ENCODE data around the gene ZDHHC16.
"Not testable (repeated sequence)": the region's sequence is repeated elsewhere in the genome, so short reads cannot be mapped to it uniquely, and the experiment has no call there.

The ZDHHC16 gene

DNA sequence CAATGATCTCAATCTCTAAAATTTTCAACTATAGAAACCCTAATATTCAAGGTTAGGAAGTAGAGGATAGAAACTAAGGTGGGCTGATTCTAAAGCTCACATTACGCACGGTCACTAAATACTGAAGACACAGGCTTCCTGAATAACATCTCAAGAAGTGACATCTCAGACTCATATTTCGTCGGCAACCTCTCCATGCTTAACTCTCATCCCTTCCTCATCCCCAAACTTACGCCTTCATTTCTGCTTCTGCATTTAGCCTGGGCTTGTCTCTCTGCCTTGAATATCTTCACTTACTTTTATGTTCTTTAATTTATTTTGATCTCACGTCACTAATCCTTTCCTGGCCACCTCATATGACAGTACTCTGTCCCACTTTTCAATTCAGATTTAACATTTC is 10.8 kb upstream of the ZDHHC16 start:
- DNase-seq: no peak

DNA sequence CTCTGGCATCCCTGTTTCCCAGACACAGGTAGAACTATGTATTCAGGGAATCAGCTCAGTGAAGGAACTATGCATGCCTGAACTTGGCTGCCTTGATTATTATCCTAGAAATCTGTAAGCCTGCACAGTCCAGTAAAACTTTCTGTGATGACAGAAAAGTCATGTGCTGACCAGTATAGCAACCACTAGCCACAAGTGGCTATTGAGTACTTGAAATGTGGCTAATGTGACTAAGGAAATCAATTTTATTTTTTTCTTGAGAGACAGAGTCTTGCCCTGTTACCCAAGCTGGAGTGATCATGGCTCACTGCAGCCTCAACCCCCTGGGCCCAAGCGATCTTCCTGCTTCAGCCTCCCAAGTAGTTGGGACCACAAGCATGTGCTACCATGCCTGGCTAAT is 3.7 kb upstream of the ZDHHC16 start:
- no peak for DNase-seq

DNA sequence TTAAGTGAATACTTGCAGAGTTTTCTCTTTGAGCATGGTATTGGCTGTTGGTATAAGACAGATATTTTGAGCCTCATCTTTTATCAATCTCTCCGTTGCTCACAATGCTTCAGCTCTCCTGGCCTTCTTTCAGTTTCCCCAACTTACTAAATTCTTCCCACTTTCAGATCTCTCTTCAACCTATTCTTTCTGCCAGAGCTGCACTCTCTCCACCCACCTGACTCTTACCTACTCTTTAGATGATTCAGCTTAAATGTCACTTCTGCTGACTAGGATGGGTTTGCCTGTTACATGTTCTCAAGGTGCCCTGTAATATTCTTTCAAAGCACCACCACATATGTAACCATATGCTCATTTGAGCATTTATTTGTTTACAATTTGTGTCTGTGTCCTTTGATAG is 1.8 kb upstream of the ZDHHC16 start:
- no peak for DNase-seq

DNA sequence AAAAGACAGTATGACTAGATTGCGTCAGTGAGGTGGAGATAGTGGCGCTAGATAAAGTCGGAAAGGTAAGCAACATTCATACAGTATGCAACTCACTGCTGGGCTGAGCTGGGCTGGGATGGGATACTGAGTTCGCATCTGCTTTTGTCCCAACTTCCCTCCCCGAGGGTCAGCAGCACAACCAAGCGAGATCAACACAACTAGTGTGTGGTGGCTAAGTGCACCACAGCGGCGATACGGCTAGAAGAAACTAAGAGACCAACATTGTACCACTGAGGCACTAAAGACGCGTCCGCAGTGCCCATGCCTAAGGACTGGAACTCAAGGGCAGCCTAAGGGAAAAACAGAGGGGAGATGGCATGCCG is 636 bp upstream of the ZDHHC16 start:
- no peak for DNase-seq

DNA sequence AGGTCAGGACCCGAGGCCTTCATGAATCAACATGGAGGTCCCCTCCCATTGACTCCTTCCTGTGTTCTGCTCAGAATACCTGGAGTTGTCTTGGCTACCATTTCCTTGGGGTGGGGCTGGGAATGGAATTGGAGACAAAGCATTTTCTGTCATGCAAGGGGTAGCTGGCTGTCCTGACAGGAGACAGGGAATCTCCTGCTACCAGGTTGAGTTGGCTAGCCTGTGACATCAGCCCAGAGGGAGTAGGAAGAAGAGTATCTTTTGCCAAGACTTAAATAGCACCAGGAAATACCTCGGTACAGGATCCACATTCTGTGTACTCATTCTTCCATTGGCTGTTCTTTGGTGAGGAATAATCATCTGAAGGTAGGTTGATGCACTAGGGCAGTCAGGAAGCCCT is 4.9 kb downstream of the ZDHHC16 start:
- DNase-seq: no peak

DNA sequence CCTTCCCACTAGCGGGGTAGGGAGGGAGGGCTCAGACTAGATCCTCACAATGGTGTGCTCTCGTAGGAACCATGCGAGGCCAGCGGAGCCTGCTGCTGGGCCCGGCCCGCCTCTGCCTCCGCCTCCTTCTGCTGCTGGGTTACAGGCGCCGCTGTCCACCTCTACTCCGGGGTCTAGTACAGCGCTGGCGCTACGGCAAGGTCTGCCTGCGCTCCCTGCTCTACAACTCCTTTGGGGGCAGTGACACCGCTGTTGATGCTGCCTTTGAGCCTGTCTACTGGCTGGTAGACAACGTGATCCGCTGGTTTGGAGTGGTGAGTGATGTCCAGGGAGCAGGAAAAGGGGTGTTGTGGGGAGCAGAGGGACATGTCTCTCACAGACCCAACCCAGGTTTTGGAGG is 5.6 kb downstream of the ZDHHC16 start:
- no peak for DNase-seq

DNA sequence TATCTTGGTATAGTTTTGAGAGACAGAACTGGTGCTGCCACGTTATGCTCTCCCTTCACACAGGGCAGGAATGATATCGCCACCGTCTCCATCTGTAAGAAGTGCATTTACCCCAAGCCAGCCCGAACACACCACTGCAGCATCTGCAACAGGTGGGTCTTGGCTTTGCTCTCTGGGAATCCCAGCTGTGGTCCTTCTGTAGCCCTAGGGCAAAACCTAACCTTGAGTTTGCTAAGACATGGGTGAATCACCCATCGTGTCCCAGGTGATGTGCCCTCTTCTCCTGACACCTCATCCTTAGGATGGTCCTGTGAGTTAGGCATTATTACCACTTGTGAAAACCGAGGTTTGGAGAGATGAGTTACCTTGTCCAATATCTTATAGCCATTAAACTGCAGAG is 6.4 kb downstream of the ZDHHC16 start:
- no peak for DNase-seq

DNA sequence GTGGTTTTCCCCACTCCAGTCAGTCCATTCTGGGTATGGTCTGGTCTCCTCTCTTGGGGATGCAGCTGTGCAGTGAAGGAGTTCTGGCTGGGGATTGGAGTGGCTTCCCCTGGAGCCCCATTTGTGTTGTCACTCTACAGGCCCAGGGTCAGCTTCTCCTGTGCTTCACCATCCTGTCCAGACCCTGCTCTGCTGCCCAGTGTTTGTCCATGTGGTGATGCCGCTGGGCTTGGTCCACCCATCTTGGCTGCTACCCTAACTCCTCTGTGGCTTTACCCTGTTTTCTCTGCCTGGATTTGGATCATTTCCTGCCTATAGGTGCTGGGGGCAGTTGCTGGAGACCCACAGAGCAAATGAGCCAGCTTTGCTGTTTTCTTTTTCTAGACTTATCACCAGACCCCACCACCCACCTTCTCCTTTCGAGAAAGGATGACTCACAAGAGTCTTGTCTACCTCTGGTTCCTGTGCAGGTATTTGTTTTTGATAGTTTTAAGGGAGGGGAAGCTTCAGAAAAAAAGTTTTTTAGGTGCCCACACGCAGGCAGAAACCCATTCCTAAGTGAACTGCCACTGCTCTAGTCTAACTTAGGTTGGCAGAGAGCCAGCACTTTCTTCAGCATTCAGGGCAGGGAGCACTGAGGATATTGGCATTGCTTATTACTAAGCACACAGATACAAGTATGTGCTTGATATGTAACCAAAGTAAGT is 8.5 kb downstream of the ZDHHC16 start:
- DNase-seq: no peak

DNA sequence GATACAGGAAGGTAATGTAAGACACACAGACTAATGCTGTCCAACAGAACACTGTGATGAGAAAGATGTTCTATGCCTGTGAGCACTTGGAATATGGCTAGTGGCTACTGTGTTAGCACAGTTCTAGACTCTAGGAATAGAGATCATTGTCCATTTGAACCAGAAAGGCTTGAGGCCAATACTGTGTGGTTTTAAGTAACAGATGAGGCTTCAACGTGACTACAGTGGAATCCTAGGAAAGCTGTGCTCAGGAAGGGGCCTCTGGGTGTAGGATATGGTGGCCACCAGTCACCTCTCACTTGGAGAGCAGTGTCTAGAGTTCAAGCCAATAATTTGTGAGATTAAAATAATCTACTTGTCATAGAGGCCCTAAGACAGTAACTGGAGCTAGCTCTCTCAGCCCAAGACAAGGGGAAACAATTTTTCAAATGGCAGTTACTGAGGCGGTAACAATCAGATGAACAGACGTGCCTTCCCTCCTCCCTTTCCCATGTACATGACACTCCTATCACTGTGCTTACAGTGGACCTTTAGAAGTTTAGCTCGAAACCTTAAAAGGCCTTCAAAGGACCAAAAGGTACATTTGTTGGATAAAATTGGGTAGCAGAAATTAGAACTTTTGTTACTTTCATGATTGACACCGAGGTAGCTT is 10.2 kb downstream of the ZDHHC16 start:
- DNase-seq: no peak

DNA sequence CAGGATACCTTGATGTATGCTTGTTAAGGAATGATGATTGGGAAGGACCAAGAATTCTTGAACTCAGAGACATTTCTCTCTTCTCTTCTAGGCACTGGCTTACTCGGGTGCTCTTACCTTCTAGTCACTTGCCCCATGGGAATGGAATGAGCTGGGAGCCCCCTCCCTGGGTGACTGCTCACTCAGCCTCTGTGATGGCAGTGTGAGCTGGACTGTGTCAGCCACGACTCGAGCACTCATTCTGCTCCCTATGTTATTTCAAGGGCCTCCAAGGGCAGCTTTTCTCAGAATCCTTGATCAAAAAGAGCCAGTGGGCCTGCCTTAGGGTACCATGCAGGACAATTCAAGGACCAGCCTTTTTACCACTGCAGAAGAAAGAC is 10.7 kb downstream of the ZDHHC16 start:
- DNase-seq: no peak

DNA sequence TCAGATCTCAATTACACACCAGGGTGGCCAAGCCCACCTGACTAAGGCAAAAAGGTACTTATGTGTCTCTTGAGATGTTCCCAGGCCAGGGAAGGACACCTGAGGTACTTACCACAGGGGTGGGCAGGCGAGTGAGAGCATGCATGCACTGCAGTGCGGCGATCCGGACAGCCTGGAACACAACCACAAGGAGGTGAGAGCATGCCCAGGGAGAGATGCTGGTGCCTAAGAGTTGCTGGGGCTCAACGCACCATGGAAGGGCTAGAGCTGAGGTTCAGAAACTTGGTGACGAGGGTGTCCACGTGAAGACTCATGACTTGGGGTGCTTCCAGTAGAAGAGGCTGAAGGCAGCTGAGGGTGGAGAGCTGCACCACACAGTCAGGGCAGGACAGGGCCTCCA is 13.1 kb downstream of the ZDHHC16 start:
- no peak for DNase-seq

DNA sequence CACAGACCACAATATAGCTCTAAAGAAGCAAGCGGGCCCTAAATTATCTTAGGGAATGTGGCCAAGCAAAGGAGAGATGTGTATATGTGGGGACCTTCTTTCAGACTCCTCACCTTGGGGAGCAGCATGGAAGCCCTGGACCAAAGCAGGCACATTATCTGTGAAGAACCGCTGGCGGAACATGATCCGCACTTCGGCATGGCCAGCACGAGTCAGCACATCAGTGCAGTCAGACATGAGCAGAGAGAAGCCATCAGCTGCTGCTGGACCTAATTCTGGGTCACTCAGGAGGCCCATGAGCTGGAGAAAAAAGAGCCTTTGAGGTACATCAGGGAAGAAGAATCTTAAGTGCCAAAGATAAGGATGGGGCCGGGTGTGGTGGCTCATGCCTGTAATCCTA is 14.0 kb downstream of the ZDHHC16 start:
- no peak for DNase-seq

DNA sequence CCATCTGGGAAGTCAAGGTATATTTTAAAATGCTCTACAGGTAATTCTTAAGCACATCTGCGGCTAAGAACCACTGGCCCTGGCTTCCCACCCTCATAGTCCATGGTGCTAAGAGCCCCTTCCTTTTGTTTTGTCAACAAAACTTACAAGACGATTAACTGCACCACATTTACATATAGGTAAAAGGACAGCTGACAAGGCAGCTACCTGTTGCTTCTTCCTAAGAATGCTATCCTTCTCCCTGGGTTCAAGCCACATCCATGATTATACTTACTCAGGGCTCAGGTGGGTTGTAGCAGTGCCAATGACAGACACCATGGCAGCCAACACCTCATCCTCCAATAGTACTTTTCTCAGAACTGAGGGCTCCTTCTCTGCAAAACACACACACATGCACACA is 16.3 kb downstream of the ZDHHC16 start:
- no peak for DNase-seq

DNA sequence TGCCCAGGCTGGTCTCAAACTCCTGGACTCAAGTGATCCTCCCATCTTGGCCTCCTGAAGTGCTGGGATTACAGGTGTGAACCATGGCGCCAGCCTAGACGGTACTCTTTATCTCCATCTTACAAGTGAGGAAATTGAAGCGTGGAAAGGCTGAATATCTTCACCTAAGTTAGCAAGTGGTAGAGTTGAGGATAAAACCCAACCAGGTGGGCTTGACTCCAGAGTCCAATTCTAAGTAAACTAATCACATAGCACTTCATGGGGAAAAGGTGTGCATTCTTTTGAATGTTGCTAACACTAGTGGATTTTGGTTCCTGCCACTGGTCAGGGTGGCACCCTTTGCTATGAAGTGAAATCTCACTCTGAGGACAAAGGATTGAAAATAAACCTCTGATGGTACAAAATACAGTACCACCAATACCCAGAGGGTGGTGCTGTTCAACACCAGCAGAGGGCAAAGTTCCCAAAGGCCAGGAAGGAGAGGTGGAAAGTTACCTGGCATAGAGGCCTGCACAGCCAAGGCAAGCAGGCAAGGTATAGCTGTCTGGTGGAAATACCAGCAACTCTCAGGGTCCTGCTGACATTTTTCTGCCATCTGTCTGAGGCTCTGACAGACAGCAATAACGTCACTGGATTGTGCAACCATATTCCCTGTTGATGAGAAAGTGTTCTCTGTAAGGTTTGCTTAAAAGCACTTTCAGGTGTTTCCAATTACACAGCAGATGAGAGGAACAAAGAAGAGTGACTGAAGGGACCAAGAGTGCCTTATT is 17.6 kb downstream of the ZDHHC16 start:
- DNase-seq: no peak

DNA sequence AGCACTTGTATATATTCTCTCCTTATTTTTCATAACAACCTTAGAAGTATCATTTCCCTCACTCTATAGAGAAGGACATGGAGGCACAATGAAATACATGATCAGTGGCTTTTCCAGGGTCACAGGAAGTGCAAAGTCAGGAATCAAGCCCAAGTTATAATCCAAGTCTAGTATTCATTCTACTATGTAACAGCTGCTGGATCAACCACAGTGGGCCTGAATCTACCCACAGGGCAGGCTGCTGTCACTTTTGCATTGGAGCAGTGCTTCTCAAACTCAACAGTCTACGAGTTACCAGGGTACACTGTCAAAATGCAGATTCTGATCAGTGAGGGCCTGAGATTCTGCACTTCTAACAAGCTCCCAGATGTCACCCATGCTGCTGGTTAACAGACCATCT is 18.3 kb downstream of the ZDHHC16 start:
- DNase-seq: no peak

DNA sequence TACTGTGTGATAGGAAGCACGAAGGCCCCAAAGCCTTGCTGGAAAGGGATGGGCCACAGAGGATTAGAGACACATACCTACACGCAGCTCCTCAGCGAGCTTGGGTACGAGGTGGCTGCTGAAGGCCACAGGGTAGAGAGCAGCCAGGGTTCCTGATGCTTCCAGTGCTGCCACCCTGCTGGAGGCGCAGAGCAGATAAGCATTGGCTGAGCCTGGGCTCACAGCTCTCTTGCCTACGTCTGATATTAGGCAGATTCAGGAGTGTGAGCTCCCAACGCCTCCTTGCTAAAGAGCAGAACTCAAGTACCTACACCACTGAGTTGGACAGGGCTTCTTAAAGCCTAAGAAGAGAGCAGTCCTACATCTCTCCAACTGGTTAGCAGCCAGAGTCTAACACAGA is 20.0 kb downstream of the ZDHHC16 start:
- no peak for DNase-seq

DNA sequence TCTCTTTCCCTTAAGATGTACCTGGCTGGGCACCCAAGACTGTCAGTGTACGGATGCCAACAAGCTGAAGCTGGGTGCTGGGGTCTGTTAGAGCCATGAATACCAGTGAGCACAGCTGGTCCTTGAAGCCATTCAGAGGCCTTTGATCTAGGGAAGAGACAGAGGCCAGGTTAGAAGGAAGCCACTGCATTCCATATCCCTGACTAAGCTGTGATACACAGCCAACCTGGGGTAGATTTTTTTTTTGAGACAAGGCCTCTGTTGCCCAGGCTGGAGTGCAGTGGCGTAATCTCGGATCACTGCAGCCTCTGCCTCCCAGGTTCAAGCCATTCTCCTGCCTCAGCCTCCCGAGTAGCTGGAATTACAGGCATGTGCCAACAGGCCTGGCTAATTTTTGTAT is 20.8 kb downstream of the ZDHHC16 start:
- no peak for DNase-seq

DNA sequence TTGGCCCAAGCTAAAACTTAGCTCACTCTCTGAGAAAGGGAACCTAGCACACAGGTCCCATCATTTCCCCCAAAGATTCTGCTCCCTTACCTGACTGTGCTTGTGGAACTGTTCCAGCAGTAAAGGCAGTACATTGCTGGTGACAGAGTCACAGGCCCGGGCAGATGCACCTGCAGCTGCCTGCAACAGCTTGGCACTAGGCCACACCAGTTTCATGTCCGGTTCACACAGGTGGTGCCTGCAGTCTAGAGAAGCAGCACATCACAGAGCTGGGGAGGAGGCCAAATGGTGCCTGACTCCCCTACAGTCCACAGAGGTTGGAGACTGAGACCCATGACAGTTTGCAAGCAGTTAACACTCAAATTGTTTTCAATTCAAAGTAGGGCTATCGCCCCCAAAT is 22.2 kb downstream of the ZDHHC16 start:
- DNase-seq: no peak

DNA sequence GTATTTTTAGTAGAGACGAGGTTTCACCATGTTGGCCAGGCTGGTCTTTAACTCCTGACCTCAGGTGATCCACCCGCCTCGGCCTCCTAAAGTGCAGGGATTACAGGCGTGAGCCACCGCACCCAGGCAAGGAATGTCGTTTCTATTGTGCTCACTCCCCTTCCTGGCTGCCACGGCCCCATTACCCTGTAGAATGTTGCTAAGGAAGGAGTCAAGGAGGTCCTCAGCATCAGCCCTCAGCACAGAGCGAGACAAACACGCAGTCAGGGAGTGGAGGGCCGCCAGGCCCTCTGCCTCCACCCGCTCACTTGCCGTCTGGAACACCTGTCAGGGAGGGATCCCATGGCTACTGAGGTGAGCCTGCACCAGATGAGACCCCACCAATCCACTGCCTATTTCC is 22.8 kb downstream of the ZDHHC16 start:
- DNase-seq: not testable (repeated sequence)

DNA sequence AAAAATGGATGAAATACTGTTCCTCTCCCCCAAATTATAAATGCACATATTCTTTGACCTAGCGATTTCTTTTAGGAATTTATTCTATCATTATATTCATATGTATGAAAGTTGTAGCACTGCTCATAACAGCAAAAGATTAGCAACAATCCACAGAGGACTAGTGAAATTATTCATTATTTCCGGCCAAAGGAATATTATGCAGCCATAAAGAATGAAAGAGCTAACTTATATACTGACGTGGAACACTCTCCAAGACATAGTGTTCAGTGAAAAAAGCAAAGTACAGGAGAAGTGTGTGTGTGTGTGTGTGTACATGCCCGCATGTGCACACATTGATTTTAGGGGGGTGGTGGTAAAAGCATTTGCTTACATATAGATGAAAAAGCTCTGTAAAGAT is 28.9 kb downstream of the ZDHHC16 start:
- DNase-seq: no peak

DNA sequence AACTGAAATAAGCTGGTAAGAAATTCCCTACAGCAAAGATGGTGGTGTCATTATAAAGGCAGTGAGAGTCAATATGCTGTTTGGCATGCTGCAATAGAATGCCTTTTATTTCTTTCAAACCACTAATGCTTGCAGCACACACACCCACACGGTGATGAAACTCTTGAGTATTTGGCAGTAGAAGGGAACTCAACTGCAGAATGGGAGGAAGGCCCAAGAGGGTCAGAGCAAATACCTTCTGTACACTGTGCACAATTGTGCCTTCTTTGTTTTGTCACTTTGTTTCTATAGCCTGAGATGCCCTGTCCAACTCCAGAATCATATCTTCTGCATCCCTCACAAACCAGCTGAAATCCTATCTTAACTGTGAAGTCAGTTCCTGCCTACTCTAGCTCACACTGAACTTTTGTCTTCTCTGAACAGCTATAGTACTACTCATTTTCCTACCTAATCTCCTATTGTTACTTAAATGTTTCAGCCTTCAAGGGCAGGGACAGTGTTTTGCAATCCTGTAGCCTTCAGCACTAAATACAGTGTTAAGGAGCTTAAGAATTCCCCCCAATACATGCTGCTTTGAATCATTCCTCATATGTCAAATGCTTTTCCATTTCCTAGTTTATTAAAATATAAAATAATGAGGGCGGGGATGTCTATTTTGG is 30.1 kb downstream of the ZDHHC16 start:
- no peak for DNase-seq

DNA sequence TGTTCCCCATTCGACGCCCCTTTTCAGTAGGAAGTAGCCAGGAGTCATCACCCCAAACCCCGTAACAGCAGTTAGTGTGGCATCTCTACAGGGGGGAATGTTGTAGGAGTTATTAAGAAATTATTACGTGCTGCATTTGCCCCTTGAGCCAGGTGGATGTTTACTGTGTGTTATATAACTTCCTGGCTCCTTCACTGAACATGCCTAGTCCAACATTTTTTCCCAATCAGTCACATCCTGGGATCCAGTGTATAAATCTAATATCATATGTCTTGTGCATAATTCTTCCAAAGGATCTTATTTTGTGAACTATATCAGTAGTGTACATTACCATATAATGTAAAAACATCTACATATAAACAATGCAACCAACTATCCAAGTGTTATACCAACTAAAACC is 33.4 kb downstream of the ZDHHC16 start:
- DNase-seq: not testable (repeated sequence)

DNA sequence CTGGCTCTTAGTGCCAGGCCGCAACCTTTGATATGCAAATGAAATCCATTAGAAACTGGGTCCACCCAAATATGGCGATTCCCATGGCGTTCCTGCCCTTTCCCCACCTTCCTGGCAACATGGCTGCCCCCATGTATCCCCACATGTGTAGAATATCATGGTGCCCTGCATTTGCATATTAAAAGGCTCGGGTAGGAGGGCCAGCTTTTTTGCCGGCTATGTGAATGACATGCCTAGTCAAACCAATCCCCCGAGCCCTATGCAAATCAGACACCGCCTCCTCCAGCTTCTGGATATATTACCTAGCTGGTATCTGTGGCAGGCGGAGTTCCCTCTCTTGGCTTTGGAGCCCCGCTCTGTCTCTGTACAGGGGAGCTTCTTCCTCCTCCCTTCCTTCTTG is 34.0 kb downstream of the ZDHHC16 start:
- DNase-seq: no peak

DNA sequence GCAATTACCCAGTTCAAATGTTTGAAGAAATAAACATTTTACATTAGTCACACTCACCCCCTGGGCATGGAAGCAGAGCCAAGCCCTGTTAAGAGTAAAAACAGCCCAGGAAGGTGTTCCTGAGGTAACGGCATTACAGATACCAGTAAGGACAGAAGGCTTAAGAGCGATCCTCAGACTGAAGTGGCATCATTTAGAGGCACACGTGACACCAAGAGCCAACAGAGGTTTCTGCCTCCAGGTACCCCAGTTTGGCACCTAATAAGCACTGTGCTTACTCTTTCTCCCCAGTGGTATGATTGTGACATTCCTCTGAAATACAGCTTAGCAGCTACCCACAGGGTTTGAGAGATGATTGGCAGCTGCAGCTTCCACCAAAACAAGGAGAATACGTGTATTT is 35.1 kb downstream of the ZDHHC16 start:
- no peak for DNase-seq
